Mesendoderm (in vitro differentiated cells): ENCODE data around the gene MROH8.

Experiments used
- DNase-seq: peaks from one replicate; pipeline ENCODE4 v3.0.0; 2013
- H2AK5ac ChIP-seq: 2 replicates; pipeline ENCODE4 v1.6.1; 2013; ENCODE audit warnings: low read length, inconsistent platforms
- H2BK120ac ChIP-seq: 2 replicates; pipeline ENCODE4 v1.6.1; 2013; ENCODE audit warnings: low read depth, mild to moderate bottlenecking, low read length, moderate library complexity, mixed read lengths
- H2BK15ac ChIP-seq: replicated peaks from 2 replicates; pipeline ENCODE4 v1.6.1; 2013; ENCODE audit warnings: low read depth, mild to moderate bottlenecking, moderate library complexity
- H2BK5ac ChIP-seq: 2 replicates; pipeline ENCODE4 v1.6.1; 2013; ENCODE audit warnings: low read length, inconsistent platforms
- H3K18ac ChIP-seq: 2 replicates; pipeline ENCODE4 v1.6.1; 2013; ENCODE audit warnings: mild to moderate bottlenecking, low read length, mixed read lengths
- H3K23ac ChIP-seq: one replicate; pipeline ENCODE4 v1.6.1; 2013; ENCODE audit warnings: low read length
- H3K27ac ChIP-seq: 2 replicates; pipeline ENCODE4 v1.5.1; 2013; ENCODE audit warnings: low read depth, mild to moderate bottlenecking, inconsistent platforms, low read length, moderate library complexity
- H3K27me3 ChIP-seq: 2 replicates; pipeline ENCODE4 v1.6.1; 2013; ENCODE audit warnings: low read length, control low read depth, mild to moderate bottlenecking, inconsistent platforms; ENCODE audit not compliant: insufficient read depth, poor library complexity
- H3K36me3 ChIP-seq: 2 replicates; pipeline ENCODE4 v1.6.1; 2013; ENCODE audit warnings: low read length, inconsistent platforms; ENCODE audit not compliant: control insufficient read depth, insufficient read depth
- H3K4ac ChIP-seq: one replicate; pipeline ENCODE4 v1.6.1; 2013; ENCODE audit warnings: low read depth, mild to moderate bottlenecking, low read length, moderate library complexity
- H3K4me1 ChIP-seq: 2 replicates; pipeline ENCODE4 v1.6.1; 2013; ENCODE audit warnings: low read depth, low read length, inconsistent platforms; ENCODE audit not compliant: control insufficient read depth
- H3K4me2 ChIP-seq: 2 replicates; pipeline ENCODE4 v1.6.1; 2013; ENCODE audit warnings: low read length
- H3K4me3 ChIP-seq: 2 replicates; pipeline ENCODE4 v1.5.1; 2013; ENCODE audit warnings: mild to moderate bottlenecking, low read length
- H3K56ac ChIP-seq: one replicate; pipeline ENCODE4 v1.6.1; 2013; ENCODE audit warnings: low read length
- H3K79me1 ChIP-seq: 2 replicates; pipeline ENCODE4 v1.6.1; 2013; ENCODE audit warnings: low read length, inconsistent platforms
- H3K79me2 ChIP-seq: 2 replicates; pipeline ENCODE4 v1.6.1; 2013; ENCODE audit warnings: mild to moderate bottlenecking, low read length; ENCODE audit not compliant: control insufficient read depth, insufficient read depth
- H3K9ac ChIP-seq: 2 replicates; pipeline ENCODE4 v1.6.1; 2013; ENCODE audit warnings: low read length, inconsistent platforms
- H4K5ac ChIP-seq: one replicate; pipeline ENCODE4 v1.6.1; 2013; ENCODE audit warnings: low read length
- H4K8ac ChIP-seq: one replicate; pipeline ENCODE4 v1.6.1; 2013; ENCODE audit warnings: low read depth, mild to moderate bottlenecking, control low read depth, low read length, moderate library complexity
- WGBS: extraction: QIAGEN DNeasy Blood & Tissue Kit; methylation state at CpG from one replicate; pipeline ENCODE4 v1.1.7; 2013; ENCODE audit warnings: low lambda C conversion rate, missing lambda C conversion rate; ENCODE audit not compliant: insufficient coverage; ENCODE audit errors: extremely low coverage; 5-methylcytosine and 5-hydroxymethylcytosine counted together

Gene MROH8

GRCh38 chr20:37202267-37202943, 23.1 kb upstream of the MROH8 start:
- Histone ChIP-seq H3K56ac (no peak overlapping the region), H3K4me3 (no peak overlapping the region), H3K36me3 (peaks cover 25% of the 10 kb centered on the region), H3K79me1 (peaks cover 13% of the 10 kb centered on the region), H3K4me2 (no peak overlapping the region), H3K27ac (no peak overlapping the region), H3K9ac (no peak overlapping the region), H4K5ac (no peak overlapping the region), H3K23ac (no peak overlapping the region), H2BK120ac (no peak overlapping the region), H3K18ac (no peak overlapping the region), H3K4ac (no peak overlapping the region), H3K79me2 (peaks cover 6% of the 10 kb centered on the region), H3K4me1 (peaks cover 2% of the 10 kb centered on the region), H2BK15ac (no peak overlapping the region), H3K27me3 (no peaks in the 10 kb centered on the region), H2AK5ac (no peak overlapping the region), H4K8ac (no peak overlapping the region), H2BK5ac (no peak overlapping the region)
- peak; percentile 89 for DNase-seq
- no CpG with 5 or more reads among the region's 6 CpGs for WGBS

- Histone ChIP-seq H4K5ac (no peak overlapping the region), H2BK15ac (no peak overlapping the region), H3K36me3 (peaks cover 20% of the 10 kb centered on the region), H3K27ac (no peak overlapping the region), H3K4me3 (no peak overlapping the region), H3K56ac (no peak overlapping the region), H2BK120ac (no peak overlapping the region), H3K79me2 (peaks cover 11% of the 10 kb centered on the region), H3K9ac (no peak overlapping the region), H3K4me2 (no peak overlapping the region), H2BK5ac (no peak overlapping the region), H4K8ac (no peak overlapping the region), H3K4ac (no peak overlapping the region), H3K27me3 (no peaks in the 10 kb centered on the region), H2AK5ac (no peak overlapping the region), H3K18ac (no peak overlapping the region), H3K79me1 (peaks cover 19% of the 10 kb centered on the region), H3K4me1 (peaks cover 2% of the 10 kb centered on the region), H3K23ac (no peak overlapping the region)
- no peak for DNase-seq
- WGBS: no CpG with 5 or more reads among the region's 2 CpGs
These were observed 22.4 kb upstream of the MROH8 start for GRCh38 chr20:37201827-37202162.

- H4K5ac ChIP-seq: no peak overlapping the region
- H2BK5ac ChIP-seq: no peak overlapping the region
- no peak overlapping the region for H3K4me2 ChIP-seq
- H2AK5ac ChIP-seq: no peak overlapping the region
- H3K18ac ChIP-seq: no peak overlapping the region
- no peak overlapping the region for H2BK120ac ChIP-seq
- no peak for DNase-seq
- no CpG with 5 or more reads among the region's 13 CpGs for WGBS
- peaks cover 20% of the 10 kb centered on the region for H3K36me3 ChIP-seq
- H3K23ac ChIP-seq: no peak overlapping the region
- no peak overlapping the region for H2BK15ac ChIP-seq
- peaks cover 2% of the 10 kb centered on the region for H3K4me1 ChIP-seq
- peaks cover 16% of the 10 kb centered on the region for H3K79me2 ChIP-seq
- H3K79me1 ChIP-seq: peaks cover 21% of the 10 kb centered on the region
- H3K9ac ChIP-seq: no peak overlapping the region
- no peak overlapping the region for H3K4me3 ChIP-seq
- no peak overlapping the region for H3K27ac ChIP-seq
- no peak overlapping the region for H4K8ac ChIP-seq
- no peak overlapping the region for H3K4ac ChIP-seq
- H3K56ac ChIP-seq: no peak overlapping the region
- H3K27me3 ChIP-seq: no peaks in the 10 kb centered on the region
These were observed 21.8 kb upstream of the MROH8 start for GRCh38 chr20:37200926-37201826.

- Histone ChIP-seq H2BK15ac (no peak overlapping the region), H2BK120ac (no peak overlapping the region), H3K4ac (no peak overlapping the region), H3K4me3 (no peak overlapping the region), H3K23ac (no peak overlapping the region), H3K79me1 (peaks cover 21% of the 10 kb centered on the region), H3K9ac (no peak overlapping the region), H3K56ac (no peak overlapping the region), H2BK5ac (no peak overlapping the region), H3K27me3 (no peaks in the 10 kb centered on the region), H4K8ac (no peak overlapping the region), H3K18ac (no peak overlapping the region), H3K27ac (no peak overlapping the region), H3K36me3 (peaks cover 20% of the 10 kb centered on the region), H3K4me1 (peaks cover 2% of the 10 kb centered on the region), H2AK5ac (no peak overlapping the region), H3K4me2 (no peak overlapping the region), H4K5ac (no peak overlapping the region), H3K79me2 (peaks cover 19% of the 10 kb centered on the region)
- DNase-seq: no peak
- no CpG with 5 or more reads among the region's 4 CpGs for WGBS
These were observed 21.0 kb upstream of the MROH8 start for GRCh38 chr20:37200376-37200775.

- no peak overlapping the region for H2AK5ac ChIP-seq
These were observed 19.7 kb upstream of the MROH8 start for GRCh38 chr20:37198932-37199660.

More at GRCh38 chr20:37198932-37199660, 19.7 kb upstream of the MROH8 start:
- H3K9ac ChIP-seq: no peak overlapping the region
- peaks cover 22% of the 10 kb centered on the region for H3K79me2 ChIP-seq
- no peak overlapping the region for H3K27ac ChIP-seq
- H3K23ac ChIP-seq: no peak overlapping the region
- no peak overlapping the region for H4K5ac ChIP-seq
- no peak overlapping the region for H3K56ac ChIP-seq
- no peak overlapping the region for H3K18ac ChIP-seq
- no peak overlapping the region for H4K8ac ChIP-seq
- no peak overlapping the region for H3K4ac ChIP-seq
- H3K4me2 ChIP-seq: no peak overlapping the region
- H3K4me1 ChIP-seq: peaks cover 2% of the 10 kb centered on the region
- peaks cover 19% of the 10 kb centered on the region for H3K79me1 ChIP-seq
- no peak overlapping the region for H2BK5ac ChIP-seq
- no peak for DNase-seq
- H3K27me3 ChIP-seq: no peaks in the 10 kb centered on the region
- no peak overlapping the region for H2BK15ac ChIP-seq
- H3K36me3 ChIP-seq: peaks cover 9% of the 10 kb centered on the region
- WGBS: no CpG with 5 or more reads among the region's 16 CpGs
- no peak overlapping the region for H3K4me3 ChIP-seq
- no peak overlapping the region for H2BK120ac ChIP-seq
